Stomach (tissue), 9 donors: ENCODE results near the gene CPE. TPM values are rescaled to one million over a fixed set of nuclear protein-coding genes. Genes with fewer than 3 reads are reported as not detected.

Experiments used
- DNase-seq, 2 donors: peaks; one replicate each; pipeline versions ENCODE4 v3.0.0 to v3.0.0-alpha.2; 2013 to 2019
- H3K27ac ChIP-seq, 5 donors: fragments of 200-600 bp in 4 of 5; sonication (generic) in 4 of 5; one replicate each; pipeline ENCODE4 v1.5.1; 2013 to 2019; ENCODE audit warnings: mild to moderate bottlenecking in 1 of 5, moderate library complexity in 1 of 5
- H3K27me3 ChIP-seq, 3 donors: fragments of 200-600 bp; sonication (generic); one replicate each; pipeline ENCODE4 v1.5.1; 2017 to 2019; ENCODE audit warnings: mixed run types in 1 of 3
- H3K36me3 ChIP-seq, 4 donors: fragments of 200-600 bp; sonication (generic); 1 replicate in 3 of 4; 2 replicates in 1 of 4; pipeline ENCODE4 v1.5.1; 2016 to 2019
- H3K4me1 ChIP-seq, 4 donors: fragments of 200-600 bp; sonication (generic); one replicate each; pipeline ENCODE4 v1.5.1; 2016 to 2019
- H3K4me3 ChIP-seq, 4 donors: fragments of 200-600 bp; sonication (generic) in 3 of 4; one replicate each; pipeline ENCODE4 v1.5.1; 2016 to 2019; ENCODE audit warnings: mild to moderate bottlenecking in 1 of 4
- H3K9me3 ChIP-seq, 4 donors: fragments of 200-600 bp; sonication (generic); one replicate each; pipeline ENCODE4 v1.5.1; 2016 to 2019
- CTCF ChIP-seq, 7 experiments: fragments of 450-650 bp in 4 of 7; fragments of 200-600 bp in 3 of 7; sonication (generic) in 3 of 7; IDR thresholded peaks; one replicate each; pipeline ENCODE4 v1.5.1; 2016 to 2019; ENCODE audit warnings: antibody characterized with exemption in 7 of 7, control low read depth in 2 of 7, mild to moderate bottlenecking in 1 of 7
- EP300 ChIP-seq: sonication (generic); formaldehyde crosslinking; IDR thresholded peaks from one replicate; pipeline ENCODE4 v1.6.1; 2017; ENCODE audit warnings: antibody characterized with exemption
- POLR2A ChIP-seq, 4 donors: fragments of 450-650 bp; IDR thresholded peaks; one replicate each; pipeline ENCODE4 v1.6.1; 2016; ENCODE audit warnings: antibody characterized with exemption in 4 of 4, control low read depth in 2 of 4, mild to moderate bottlenecking in 1 of 4, moderate library complexity in 1 of 4
- POLR2AphosphoS5 ChIP-seq, 3 donors: sonication (generic); formaldehyde crosslinking; IDR thresholded peaks; one replicate each; pipeline ENCODE4 v1.6.1; 2016; ENCODE audit warnings: antibody characterized with exemption in 3 of 3
- WGBS, 5 donors: extraction: QIAGEN DNeasy Blood & Tissue Kit in 3 of 5; methylation state at CpG; one replicate each; pipeline versions ENCODE4 v1.1.5 to v1.1.7; 2013 to 2018; 5-methylcytosine and 5-hydroxymethylcytosine counted together
- intact Hi-C: fragments of 100-400 bp; cut with DNase I; formaldehyde crosslinking; loops from one replicate; pipeline ENCODE4 v1.15.1; 2023; ENCODE audit warnings: low total_unique reads
- polyA plus RNA-seq, 3 donors: library from polyadenylated mRNA; stranded (reverse); fragments of 200-250 nt; gene quantifications; one replicate each; pipeline ENCODE4 v1.2.3, GENCODE V29; 2013
- total RNA-seq, 5 donors: library from RNA; depleted of rRNA; stranded (reverse); fragments of >200 nt; gene quantifications; one replicate each; pipeline versions ENCODE4 v1.1.0 to v1.2.3, GENCODE V29; 2014 to 2016
- donor health status: healthy with polysubstance abuse.
- donor health status: Bipolar disorder and iron deficiency.
- donor health status: healthy.

Gene CPE
- total and polyA plus RNA-seq, 8 donors, result 8.8 to 143 (median 30.4) TPM

GRCh38 chr4:165347647-165348569 is 30.9 kb upstream of the CPE start:
- WGBS, 5 donors, result 44 to 73% (median 57%) methylated on average over 3 of the region's 3 CpGs
- DNase-seq, result no peak
- intact Hi-C loops, result no loop called here
- Histone ChIP-seq H3K27me3 (no peaks in the 10 kb centered on the region), H3K36me3 (peaks cover 0 to 9% (median 4%) of the 10 kb centered on the region in 4 donors), H3K4me1 (no peaks in the 10 kb centered on the region), H3K27ac (no peak overlapping the region), H3K4me3 (no peak overlapping the region), H3K9me3 (no peaks in the 10 kb centered on the region)
- TF ChIP-seq POLR2A (IDR thresholded peaks at IDR 0.05), result no peak
- TF ChIP-seq EP300, result no peak
- TF ChIP-seq CTCF (IDR thresholded peaks at IDR 0.05), result no peak
- TF ChIP-seq POLR2AphosphoS5 (IDR thresholded peaks at IDR 0.05), result no peak

GRCh38 chr4:165351359-165352130 is 27.3 kb upstream of the CPE start:
- WGBS, 5 donors, result 85 to 94% (median 87%) methylated on average over 4 to 5 of the region's 5 CpGs

GRCh38 chr4:165355900-165356300 is 22.9 kb upstream of the CPE start:
- H3K27ac ChIP-seq, result no peak overlapping the region
- peak in 1 of 2 donors; percentile 73 for DNase-seq
- H3K9me3 ChIP-seq, result no peaks in the 10 kb centered on the region
- H3K36me3 ChIP-seq, result no peaks in the 10 kb centered on the region
- TF ChIP-seq CTCF (IDR thresholded peaks at IDR 0.05) (peak in 3 of 7 experiments; percentile 13 to 25 (median 15)), EP300 (no peak)
- intact Hi-C loops, result no loop called here
- H3K27me3 ChIP-seq, result no peaks in the 10 kb centered on the region
- no peaks in the 10 kb centered on the region for H3K4me1 ChIP-seq
- H3K4me3 ChIP-seq, result no peak overlapping the region
- WGBS, 5 donors, result 0 to 15% (median 9%) methylated on average over 2 of the region's 2 CpGs

More at GRCh38 chr4:165351359-165352130, 27.3 kb upstream of the CPE start:
- H3K4me3 ChIP-seq, result no peak overlapping the region
- intact Hi-C loops, result no loop called here
- H3K27ac ChIP-seq, result no peak overlapping the region
- no peak for TF ChIP-seq POLR2A (IDR thresholded peaks at IDR 0.05)
- H3K27me3 ChIP-seq, result no peaks in the 10 kb centered on the region
- H3K36me3 ChIP-seq, result no peaks in the 10 kb centered on the region
- DNase-seq, result no peak
- no peaks in the 10 kb centered on the region for H3K9me3 ChIP-seq
- no peaks in the 10 kb centered on the region for H3K4me1 ChIP-seq

GRCh38 chr4:165359506-165359905 is 19.3 kb upstream of the CPE start:
- Histone ChIP-seq H3K4me3 (no peak overlapping the region), H3K9me3 (no peaks in the 10 kb centered on the region), H3K36me3 (no peaks in the 10 kb centered on the region), H3K4me1 (no peaks in the 10 kb centered on the region), H3K27me3 (no peaks in the 10 kb centered on the region), H3K27ac (no peak overlapping the region)
- no peak for DNase-seq
- WGBS, 5 donors, result 56 to 71% (median 70%) methylated on average over 2 of the region's 2 CpGs
- intact Hi-C loops, result no loop called here
- TF ChIP-seq EP300 (no peak), POLR2A (IDR thresholded peaks at IDR 0.05) (no peak), CTCF (IDR thresholded peaks at IDR 0.05) (no peak), POLR2AphosphoS5 (IDR thresholded peaks at IDR 0.05) (no peak)
